Measurements from ENCODE around the gene RNF25.

Gene RNF25

DNA sequence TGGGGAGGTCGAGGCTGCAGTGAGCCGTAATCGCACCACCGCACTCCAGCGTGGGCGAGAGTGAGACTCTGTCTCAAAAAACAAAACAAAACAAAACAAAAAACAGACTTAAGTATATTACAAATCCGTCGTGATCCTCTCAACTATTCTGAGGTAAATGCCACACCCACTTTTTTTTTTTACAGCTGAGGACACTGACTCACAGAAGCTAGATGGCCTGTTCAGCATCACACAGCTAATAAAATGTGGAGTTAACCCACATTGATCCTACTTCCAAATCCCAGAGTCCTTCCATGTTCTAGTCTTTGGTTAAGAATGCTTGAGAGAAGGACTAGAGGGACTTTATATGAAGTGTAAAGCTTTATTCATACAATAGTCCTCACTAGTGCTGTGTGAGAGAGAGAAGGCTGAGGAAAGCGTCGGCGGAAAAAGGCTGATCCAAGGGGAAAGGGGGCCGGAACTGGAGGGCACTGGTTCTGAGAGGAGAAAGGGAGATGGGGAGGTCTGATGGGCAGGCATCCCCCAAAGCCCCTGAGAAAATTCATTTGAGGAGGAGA is 627 bp downstream of the RNF25 start:
- DNase-seq, result no peak

DNA sequence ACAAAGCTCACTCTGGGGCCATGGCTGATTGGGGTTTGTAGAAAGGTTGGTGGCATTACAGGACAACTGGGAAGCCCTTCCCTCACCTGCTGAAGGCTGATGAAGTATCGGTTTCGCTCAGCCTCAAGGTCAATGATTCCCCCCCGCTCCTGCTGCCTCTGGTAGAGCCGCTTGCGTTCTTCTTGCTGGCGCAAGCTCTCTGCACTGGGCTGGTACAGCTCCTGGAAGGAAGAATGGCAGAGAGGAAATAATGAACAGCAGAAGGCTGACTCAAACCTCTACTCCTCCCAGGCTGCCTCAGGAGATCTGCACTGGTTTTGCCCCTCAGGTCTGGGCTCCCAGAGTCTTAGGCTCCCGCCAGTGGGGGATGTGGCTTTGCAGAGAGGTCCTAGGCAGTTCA is 7.1 kb downstream of the RNF25 start:
- no peak for DNase-seq

DNA sequence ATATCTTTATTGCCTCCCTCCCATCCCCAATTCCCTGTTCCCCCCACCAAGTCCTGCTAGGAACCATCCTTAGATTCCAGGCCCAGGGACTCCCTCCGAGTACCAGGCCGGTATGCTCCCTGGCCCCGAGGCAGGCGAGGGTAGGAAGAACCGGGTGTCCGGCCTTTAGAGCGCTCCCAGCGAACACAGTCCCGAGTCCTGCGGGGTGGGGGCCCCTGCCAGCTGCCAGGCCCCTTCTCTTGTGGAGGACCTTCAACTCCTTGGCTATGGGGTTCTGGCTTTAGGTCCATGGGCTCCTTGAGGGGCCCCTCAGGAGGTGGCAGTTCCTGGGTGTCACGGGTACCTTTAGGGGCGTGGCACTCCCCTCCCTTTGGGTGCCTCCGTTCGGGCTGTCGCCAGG is 7.9 kb downstream of the RNF25 start:
- no peak for DNase-seq

DNA sequence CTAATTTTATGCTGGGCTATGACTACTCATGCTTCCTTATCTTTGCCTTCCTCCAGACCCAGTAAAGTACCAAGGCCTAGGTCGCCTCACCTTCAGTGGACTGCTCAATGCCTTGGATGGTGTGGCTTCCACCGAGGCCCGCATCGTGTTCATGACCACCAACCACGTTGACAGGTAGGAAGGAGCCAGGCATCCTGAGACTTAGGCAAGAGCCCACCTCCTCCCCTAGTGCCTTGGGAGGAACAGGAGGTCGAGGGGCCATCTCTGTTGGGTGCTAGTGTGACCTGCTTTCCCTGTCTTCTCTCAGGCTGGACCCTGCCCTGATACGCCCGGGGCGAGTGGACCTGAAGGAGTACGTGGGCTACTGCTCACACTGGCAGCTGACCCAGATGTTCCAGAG is 9.0 kb downstream of the RNF25 start:
- DNase-seq, result no peak

DNA sequence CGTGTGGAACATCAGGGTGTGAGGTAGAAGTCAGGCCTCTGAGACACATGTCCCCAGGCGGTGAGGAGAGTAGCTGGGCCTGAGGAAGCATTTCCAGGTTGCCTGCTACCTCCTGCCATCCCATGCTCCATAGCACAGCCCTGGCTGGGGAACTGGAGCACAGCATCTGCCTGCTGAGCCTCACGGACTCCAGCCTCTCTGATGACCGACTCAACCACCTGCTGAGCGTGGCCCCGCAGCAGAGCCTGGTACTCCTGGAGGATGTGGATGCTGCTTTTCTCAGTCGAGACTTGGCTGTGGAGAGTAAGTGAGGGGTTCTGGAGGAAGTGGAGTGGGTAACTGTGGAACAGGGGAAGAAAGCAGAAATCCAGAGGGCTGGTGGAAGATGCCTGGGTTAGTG is 9.4 kb downstream of the RNF25 start:
- DNase-seq, result no peak

DNA sequence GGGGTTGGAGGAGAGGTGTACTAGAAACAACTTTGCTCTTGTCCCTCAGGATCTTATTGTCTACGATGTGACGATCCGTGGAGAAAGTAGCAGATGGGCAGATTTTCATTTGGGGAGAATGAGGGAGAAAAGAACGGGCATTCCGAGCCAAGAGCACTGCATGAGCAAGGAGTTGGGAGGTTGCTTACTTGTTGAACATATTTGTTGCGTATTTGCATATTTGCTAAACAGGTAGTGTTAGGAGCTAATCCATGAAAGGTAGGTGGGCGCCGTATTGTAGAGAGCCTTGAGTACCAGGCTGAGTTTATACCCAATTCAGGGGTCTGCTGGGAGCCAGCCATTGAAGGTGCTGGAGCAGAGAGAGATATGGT is 11.8 kb downstream of the RNF25 start:
- DNase-seq, result no peak

DNA sequence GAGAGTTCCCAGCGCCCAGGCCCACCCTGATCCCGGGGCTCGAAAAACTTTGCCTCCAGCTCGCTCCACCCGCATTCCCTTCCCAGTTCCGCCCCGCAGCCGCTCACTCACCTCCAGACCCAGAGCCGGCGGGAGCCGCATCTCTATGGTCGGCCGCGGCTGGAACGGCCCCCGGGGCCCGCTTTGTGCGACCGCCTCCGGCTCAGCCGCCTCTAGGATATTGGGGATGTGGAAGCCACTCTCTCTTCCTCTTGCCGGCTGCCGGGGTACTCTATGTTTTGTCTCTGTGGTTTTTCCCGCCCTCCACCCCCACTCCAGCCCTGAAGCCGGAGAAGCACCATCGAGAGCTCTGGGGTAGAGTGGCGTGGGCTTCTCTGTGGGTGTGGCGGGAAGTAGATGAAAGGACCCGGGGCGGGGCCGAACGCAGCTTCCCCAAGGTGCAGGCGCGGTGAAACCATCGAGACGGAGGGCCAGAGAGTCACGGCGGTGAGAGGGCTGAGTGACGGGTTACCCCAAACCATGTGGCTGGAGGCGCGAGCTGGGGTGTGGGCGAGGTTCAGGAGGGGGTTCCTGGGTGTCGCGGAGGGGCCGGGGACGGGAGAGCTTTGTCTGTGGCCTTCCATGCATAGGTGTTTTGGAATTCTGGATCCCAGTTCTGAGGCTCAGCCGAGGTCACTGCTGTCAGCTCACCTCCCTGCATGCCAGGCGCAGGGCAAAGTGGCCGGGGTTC is 12.4 kb downstream of the RNF25 start, which contains the start of the genes BCS1L and ZNF142:
Gene BCS1L (plus strand): TSS at position 426 of the 730 bp plus-strand sequence. CDS start 1,305 bp downstream, outside the sequence.
Gene ZNF142 (minus strand): TSS at position 366 of the 730 bp plus-strand sequence. CDS start 3,194 bp downstream, outside the sequence.
- DNase-seq, result peak; percentile 94

DNA sequence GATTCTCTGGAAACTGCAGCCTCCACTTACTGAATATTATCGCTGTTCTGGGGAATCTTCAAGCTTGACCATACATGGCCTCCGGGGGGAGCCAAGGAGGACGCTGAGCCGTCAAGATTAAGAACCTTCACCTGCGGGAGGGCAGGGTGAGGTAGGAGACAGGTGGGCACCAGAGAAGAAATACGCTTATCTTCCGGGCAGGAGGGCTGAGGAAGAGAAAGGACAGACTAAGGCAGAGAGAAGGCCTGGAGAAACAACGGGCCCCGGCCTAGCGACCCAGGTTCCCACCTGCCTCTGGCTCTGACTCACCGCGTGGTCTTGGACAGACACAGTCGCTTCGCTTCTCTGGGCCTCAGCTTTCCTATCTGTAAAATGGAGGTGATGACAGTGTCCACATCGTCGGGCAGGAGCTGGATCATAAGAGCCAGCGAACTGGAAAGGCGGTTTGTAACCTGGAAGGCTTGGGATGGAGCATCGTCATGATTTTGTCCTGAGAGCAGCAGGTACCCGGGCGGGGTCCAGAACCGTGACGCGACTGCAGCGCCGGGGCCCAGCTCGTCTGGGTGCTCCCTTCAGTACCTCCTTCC is 13.0 kb downstream of the RNF25 start:
- peak; percentile 26 to 33 for DNase-seq

DNA sequence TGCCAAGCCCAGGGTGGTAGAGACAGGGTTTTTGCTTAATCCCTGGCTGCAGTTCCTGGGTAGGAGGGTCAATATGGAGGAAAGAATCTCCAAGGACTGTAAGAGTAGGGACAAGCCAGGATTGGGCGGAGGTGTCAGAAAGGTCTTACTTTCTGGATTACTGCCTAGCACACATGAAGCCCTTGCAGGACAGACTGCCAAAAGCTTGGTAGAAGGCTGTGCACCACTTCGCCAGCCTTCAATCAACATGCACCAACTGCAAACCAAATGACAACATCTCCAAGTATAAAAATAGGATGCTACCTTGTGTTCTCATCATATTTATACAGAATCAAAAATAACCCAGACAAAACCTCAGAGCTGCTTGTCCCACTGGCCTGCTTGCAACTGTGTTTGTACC is 16.1 kb downstream of the RNF25 start:
- DNase-seq, result no peak

DNA sequence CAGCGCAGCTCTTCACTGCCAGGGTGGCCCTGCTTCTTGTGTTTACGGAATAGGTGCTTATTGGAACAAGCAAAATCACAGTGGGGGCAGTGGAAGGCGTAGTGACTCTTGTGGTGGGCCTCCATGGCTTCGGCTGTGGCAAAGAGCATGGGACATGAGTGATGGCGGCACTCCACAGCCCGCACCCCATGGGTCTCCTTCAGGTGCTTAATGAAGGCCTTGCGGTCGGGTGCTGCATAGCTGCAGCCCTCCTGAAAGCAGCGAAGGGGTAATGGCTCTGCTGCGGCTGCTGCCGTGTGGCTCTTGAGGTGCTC is 23.1 kb downstream of the RNF25 start:
- DNase-seq, result no peak

DNA sequence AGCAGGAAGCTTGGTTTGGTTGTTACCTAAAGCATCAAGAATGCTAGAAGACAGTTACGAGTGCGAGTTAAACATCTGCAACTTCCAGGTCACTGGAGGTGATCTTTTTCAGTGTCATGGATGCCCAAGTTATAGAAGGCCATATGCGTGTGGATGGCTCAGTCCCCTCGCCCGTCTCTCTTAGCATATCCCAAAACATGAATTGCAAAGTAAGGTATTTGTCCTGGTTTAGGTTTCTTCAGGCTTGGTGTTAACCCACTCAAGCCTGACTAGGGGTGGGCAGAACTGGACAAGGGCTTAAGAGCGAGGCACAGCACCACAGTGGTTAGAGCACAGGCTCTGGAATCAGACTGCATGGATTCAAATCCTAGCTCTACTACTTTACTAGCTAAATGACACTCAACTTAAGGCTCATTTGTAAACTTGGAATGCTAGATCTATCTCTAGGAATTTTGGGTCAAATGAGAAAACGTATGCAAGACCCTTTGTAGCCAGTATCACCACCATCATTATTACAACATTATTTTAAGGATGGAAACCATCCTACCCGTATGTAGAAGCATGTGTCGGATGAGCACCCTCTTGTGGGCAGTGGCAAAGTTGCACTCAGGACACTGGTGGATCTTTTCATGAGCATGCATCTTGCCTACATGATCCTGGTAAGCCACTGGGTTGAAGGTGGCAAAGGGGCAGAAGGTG is 23.6 kb downstream of the RNF25 start:
- peak; percentile 42 to 45 for DNase-seq

DNA sequence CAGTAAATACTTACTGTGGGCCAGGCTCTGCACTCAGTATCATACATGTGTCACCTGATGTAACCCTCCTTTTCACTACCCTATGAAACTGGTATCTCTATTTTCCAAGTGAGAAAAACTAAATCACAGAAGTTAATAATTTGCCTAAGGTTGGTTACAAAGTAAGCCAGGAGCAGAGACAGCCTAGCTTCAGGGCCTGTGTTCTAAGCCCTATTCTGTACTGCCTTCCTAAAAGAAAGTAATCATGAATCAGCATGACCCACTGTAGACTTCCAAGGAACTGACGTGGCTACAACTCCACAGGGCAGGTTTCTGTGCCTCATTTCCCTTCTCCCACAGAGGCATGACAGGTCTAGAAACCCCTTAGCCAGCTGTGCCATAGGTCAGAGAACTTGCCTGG is 26.7 kb downstream of the RNF25 start:
- DNase-seq, result no peak

DNA sequence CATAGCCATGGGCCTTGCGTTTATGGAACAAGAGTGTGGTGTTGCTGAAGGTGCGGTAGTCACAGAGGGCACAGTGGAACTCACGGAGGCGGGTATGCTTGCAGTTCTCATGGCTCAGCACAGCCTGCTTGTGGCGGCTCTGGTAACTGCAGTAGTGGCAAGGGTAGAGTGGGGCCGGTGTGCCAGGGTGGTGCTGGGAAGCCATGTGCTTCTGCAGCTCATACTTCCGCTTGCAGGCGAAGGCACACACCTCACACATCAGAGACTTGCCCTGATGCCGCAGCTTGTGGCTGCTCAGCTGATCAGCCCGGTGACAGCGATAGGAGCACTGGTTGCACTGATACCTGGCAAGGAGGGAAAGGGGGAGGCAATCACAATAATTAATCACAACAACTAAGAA is 27.1 kb downstream of the RNF25 start:
- no peak for DNase-seq

DNA sequence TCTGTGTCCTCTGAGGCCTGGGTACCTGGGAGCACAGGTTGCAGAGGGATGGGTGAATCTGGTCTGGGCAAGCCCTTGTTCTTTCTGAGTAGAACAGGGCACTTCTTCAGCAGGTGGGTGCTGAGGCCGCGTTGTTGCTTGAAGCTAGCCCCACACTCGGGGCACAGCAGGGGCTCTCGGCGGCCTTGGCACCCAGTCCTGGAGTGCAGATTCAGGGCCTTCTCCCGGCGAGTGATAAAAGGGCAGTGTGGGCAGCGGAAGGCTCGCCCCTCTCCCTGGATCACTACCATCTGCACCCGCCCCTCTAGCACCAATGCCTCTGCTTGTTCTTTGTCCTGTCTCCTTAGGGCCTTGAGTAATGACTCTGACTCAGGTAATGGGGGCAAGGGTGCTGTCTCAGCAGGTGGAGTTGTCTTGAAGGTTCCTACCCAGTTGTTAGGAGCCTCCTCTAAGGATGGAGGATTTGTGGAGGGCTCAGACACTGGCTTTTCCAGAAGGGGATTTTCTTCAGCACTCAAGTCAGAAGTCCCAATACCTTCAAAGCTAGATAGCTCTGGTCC is 28.0 kb downstream of the RNF25 start:
- no peak for DNase-seq

DNA sequence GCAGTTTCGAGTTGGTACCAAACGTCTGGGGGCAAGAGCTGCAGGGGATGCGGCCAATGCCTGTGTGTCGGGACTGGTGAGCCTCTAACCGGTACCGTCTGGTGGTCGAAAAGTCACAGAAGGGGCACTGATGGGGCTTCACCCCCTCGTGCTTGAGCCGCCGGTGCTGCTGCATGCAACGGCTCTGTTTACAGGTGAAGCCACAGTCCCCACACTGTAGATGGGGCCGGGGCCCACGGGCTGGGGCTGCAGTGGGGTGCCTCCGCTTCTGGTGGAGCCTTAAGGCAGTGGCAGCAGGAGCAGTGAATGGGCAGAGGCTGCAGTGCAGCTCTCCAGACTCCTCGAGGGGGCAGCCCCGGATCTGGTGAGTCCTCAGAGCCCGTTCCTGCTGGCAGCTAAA is 29.0 kb downstream of the RNF25 start:
- no peak for DNase-seq

DNA sequence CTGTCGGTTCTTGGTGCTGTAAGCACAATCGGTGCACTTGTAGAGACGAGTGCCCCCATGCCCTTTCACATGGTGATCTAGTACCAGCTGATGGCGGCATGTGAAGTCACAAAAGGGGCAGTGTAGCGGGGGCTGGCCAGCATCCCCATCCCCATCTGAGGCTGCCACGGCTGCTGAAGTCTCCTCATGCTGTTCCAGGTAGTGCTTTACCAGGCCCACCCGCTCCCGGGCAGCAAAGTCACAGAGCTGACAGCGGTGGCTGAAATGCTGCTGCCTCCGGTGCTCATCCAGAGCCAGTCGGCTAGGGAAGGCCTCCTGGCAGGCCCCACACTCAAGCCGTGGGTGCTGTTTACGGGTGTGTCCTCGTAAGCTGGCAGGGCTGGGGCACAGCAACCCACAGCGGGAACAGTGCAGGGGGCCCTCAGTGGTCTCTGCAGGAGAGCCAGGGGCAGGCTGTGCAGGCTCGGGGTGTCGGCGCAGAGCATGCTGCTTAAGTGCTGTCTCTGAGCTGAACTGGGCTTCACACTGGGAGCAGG is 29.6 kb downstream of the RNF25 start:
- no peak for DNase-seq

DNA sequence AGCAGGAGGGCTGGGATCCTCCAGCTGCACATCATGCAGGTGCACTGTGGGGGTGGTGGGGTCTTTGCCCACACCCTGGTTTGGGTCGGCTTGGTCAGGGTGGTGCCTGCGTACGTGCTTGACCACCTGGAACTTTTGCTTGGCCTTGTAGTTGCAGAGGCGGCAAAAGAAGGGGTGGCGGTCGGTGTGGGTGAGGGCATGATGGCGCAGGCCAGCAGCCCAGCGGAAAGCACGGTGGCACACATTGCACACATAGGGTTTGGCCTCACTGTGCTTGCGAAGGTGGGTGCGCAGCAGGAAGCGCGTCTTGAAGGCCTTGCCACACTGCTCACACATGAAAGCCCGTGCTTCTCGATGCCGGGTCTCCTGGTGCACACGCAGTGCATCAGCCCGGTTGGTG is 33.4 kb downstream of the RNF25 start:
- no peak for DNase-seq

DNA sequence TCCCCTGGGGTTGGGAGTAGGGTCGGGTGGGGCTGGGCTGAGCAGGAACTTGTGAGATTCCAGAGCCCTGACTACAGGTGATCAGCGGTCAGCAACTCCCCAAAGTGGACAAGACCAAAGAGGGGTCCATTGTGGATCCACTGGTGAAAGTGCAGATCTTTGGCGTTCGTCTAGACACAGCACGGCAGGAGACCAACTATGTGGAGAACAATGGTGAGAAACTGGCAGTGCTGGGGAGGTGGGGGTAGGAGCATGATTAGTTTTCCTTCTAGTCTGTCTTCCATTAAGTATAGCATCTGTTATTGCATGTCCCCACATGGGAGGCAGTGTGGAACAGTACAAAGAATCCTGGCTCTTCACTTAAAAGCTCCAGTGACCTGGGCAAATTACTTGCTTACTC is 36.1 kb downstream of the RNF25 start:
- DNase-seq, result no peak

DNA sequence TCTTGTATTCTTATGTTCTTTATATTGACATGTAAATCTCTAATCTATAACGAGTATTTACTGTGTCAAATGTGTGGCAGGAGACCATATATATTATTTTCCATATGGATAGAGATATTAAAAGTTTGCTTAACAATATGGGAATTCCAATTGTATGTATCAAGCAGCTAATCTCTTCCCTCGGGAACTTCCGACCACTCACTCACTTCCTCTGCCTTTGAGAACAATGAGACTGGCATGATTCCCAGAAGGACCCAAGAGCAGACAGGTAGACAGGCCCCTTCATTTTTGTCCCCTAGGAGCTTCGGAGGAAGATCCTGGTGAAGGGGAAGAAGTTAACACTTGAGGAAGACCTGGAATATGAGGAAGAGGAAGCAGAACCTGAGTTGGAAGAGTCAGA is 40.0 kb downstream of the RNF25 start:
- no peak for DNase-seq

DNA sequence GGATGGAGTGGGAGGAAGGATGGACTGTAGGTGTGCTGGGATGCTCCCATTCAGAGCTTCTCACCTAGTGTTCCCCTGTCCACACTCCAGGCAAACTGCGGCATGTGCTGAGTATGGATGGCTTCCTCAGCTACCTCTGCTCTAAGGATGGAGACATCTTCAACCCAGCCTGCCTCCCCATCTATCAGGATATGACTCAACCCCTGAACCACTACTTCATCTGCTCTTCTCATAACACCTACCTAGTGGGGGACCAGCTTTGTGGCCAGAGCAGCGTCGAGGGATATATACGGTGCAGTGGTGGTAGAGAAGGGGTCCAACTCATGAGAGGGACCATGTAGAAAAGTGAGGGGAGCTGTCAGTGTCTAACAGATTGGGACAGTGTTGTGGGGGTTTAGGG is 43.9 kb downstream of the RNF25 start:
- DNase-seq, result no peak

DNA sequence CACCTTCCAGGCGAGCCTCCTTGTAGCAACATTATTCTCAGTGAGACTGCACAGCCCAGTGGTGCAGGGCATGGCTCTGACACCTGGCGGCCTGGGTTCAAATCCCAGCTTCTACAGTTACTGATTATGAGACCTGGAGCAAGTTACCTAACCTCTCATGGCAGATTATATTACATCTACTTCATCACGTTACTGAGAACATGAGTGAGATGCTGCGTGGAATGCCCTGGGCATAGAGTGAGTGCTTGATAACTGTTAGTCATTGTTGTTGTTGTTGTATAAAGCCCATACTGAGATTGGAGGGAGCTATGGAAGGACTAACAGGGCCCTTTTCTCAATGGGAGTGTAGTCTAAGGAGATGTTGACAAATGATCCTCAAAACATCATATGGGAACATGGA is 45.4 kb downstream of the RNF25 start:
- no peak for DNase-seq

DNA sequence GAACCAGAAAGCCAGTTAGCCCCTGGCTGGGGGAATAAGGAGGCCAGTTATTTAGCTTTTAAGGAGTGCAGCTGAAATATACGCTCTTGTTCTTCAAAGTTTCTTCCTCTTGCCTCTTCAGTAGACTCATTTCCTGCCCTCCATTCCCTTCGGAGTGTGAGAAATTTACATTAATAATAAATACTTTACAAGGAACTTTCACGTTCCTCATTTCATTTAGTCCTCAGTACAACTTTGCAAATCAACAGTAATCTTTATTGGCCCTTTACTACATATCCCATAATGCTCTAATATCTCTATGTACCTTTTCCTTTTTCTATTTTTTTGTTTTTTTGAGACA is 48.5 kb downstream of the RNF25 start:
- DNase-seq, result no peak

DNA sequence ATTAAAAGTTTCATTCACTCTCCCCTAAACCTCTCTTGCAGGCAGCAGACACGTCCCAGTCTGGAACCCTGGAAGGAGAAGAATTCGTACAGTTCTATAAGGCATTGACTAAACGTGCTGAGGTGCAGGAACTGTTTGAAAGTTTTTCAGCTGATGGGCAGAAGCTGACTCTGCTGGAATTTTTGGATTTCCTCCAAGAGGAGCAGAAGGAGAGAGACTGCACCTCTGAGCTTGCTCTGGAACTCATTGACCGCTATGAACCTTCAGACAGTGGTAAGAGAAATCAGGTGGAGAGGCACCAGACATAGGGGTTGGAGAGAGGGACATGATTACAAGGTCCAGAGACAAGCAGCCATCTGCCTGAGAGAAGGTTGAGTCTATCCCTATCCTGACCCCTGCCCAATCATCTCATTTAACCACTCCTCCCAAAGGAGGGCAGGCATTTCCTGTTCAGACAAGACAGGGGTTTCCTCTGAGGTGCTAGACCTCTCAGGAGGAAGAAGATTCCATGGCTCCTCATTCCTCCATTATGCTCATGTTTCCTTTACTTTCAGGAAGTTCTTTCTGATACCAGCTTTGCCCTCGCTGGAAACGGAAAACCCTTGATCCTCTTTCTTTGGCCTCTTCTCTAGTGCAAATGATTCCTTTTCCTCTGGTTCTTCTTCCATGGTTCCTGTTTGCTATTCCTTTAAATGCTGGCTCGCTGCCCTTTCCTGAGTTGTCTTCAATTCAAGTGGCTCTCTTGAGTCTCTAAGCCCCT is 49.0 kb downstream of the RNF25 start:
- DNase-seq, result no peak
